ENCODE results near the gene SH3RF2.

DNA sequence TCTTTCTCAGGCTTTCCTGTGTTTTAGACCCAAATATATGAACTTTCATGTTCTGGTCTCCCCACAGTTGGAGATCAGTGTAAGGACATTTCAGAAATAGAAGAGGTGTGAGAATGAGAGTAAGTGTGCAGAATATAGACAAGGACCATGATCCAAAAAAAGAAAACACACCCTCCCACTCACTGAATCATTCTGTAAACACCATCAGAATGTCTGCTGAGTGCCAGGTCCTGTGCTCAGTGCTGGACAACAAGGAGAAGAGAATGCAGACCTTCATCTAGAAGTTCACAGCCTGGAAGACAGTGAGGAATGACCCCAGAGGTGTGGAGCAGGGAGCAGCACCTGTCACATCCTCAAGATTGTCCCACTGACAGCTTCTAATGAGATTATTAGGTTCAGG lies 19.1 kb upstream of the SH3RF2 start:
- TF ChIP-seq EP300 (IDR thresholded peaks at IDR 0.05; ENCODE audit: low read length) (no peak), EZH2 (IDR thresholded peaks at IDR 0.05; ENCODE audit: borderline replicate concordance, low read depth, low read length) (no peak), U2AF2 (optimal IDR thresholded peaks at IDR 0.05; ENCODE audit: low read depth, low read length) (no peak), MAFG (tag; conservative IDR thresholded peaks at IDR 0.05) (no peak)
- TF ChIP-seq, protein P1, sequence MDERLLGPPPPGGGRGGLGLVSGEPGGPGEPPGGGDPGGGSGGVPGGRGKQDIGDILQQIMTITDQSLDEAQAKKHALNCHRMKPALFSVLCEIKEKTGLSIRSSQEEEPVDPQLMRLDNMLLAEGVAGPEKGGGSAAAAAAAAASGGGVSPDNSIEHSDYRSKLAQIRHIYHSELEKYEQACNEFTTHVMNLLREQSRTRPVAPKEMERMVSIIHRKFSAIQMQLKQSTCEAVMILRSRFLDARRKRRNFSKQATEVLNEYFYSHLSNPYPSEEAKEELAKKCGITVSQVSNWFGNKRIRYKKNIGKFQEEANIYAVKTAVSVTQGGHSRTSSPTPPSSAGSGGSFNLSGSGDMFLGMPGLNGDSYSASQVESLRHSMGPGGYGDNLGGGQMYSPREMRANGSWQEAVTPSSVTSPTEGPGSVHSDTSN (CRISPR knock-in tag; IDR thresholded peaks at IDR 0.05; ENCODE audit: low read depth) = no peak
- TF ChIP-seq, protein P1 (tag; conservative IDR thresholded peaks at IDR 0.05; ENCODE audit: low read depth) = no peak

All from K562 (cell line).